ENCODE measurements around the gene RAPGEF5.

RAPGEF5 gene, protein sequence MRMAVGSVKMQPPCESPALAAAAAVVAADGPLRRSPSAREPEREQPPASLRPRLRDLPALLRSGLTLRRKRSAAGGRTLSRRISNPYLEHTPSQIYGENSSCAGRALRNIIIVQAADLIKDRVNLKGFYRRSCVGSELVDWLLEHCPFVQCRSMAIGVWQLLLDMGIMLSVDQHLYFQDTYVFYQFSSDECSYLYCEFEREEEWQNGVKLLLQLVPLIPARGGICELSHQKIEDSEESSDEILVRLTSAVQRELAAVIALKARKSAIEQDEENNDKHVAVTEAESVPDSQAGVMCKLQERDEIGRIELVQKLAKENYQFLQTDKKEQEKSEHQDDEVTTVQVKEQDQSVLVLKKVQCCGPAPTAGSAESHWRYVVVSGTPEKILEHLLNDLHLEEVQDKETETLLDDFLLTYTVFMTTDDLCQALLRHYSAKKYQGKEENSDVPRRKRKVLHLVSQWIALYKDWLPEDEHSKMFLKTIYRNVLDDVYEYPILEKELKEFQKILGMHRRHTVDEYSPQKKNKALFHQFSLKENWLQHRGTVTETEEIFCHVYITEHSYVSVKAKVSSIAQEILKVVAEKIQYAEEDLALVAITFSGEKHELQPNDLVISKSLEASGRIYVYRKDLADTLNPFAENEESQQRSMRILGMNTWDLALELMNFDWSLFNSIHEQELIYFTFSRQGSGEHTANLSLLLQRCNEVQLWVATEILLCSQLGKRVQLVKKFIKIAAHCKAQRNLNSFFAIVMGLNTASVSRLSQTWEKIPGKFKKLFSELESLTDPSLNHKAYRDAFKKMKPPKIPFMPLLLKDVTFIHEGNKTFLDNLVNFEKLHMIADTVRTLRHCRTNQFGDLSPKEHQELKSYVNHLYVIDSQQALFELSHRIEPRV
- total RNA-seq: 0.28 to 0.48 reads per million in 2 donors

DNA sequence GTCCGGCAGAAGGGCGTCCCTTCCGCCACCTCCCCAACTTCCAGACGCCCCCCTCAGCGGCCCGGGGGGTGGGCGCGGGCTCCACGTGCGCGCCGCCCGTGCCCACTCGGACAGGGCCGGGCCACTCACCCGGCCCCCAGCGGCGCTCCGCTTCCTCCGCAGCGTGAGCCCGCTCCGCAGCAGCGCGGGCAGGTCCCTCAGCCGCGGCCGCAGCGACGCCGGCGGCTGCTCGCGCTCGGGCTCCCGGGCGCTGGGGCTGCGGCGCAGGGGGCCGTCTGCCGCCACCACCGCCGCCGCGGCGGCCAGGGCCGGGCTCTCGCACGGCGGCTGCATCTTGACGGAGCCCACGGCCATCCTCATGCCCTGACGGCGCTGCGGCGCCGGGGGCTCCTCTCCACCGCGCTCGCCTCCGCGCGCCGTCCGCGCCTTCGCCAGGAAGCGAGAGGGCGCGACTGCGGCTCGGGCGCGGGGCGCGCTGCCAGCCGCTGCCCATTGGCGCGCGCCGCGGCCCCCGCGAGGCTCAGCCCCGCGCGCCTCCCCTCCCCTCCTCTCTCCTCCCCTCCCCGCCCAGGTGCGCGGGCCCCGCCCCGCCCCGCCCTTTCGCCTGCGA is at the start of gene RAPGEF5:
Gene RAPGEF5 (minus strand): TSS at position 454 of the 610 bp plus-strand sequence. CDS start 94 bp downstream, at position 360.
- no peak for DNase-seq

DNA sequence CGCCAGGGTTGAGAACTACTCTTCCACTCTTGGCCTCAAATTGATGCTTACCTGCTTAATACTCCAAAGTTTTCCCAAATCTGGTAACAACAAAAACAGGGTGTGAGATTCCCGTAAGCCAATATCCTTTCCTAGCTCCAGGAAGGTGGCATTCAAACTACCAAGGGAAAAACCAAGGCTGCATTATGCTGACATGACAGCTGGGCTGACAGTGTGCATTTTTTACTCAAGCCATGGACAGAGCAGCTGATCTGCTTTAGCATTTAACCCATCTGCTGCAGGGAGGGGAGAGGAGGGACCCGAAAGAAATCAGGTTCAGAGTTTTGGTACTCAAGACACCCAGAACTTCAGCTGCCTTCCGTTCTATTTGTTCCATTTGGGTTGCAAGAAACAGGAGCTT is 49.8 kb upstream of the RAPGEF5 start:
- DNase-seq: no peak

DNA sequence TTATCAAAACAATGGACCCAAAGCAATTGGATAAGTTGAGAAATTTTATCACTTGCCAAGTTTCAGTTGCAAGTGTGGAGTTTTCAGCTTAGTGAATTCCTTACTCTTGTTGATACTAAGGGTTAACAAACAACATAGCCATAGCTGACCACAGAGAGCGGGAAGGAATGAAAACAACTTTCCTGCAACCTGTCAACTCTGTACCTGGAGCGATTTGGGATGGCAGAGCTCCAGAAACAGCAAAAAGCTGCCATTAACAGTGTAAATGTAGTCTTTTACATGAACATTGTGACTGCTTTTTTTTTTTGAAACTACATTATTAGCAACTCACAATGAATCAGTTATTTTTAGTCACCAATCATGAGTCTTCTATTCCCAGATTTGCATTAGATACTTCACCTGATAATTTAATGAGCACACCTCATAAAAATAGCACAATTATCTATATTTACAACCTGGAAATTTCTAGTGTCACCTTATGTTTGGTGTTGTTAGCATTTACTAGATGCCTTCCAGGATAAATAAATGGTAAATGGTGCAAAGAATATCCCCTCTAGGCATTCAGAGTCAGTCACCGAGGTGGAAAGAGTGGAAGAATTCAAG is 47.6 kb upstream of the RAPGEF5 start:
- DNase-seq: no peak

DNA sequence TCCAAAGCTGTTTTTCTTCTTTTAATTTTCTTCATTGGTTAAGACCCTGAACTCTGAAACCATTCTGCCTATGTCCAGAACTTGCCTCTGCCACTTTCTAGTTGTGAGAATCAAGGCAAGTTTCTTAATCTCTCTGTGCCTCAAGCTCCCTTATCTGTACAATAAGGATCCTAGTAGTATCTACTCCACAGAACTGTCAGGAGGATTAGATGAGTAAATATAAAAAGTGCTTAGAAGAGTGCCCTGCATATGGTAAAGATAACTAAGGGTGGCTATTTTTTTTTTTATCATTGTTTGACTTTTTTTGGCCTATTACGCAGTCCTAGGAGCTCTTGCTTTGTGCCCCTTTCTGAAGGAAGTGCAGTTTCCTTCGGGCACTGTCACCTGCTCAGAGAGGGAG is 46.4 kb upstream of the RAPGEF5 start:
- no peak for DNase-seq

DNA sequence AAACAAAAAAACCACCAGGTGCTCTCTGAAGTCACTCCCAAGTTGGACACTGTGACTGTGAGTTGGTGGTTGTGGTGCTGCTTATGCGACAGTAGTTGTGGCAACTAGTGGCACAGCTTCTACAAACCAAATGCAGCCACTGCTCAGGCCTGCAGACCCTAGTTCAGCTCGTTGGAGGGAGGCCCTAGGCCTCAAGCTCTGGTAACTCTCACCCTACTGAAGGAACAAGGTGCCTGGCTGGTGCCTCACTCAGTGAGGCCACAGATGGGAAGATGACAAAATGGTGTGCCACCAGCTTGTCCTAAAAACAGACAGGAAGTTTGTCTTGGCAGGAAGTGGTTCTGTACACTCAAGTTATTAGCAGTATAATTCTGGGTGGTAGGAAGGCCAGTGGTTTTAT is 45.3 kb upstream of the RAPGEF5 start:
- DNase-seq: no peak

DNA sequence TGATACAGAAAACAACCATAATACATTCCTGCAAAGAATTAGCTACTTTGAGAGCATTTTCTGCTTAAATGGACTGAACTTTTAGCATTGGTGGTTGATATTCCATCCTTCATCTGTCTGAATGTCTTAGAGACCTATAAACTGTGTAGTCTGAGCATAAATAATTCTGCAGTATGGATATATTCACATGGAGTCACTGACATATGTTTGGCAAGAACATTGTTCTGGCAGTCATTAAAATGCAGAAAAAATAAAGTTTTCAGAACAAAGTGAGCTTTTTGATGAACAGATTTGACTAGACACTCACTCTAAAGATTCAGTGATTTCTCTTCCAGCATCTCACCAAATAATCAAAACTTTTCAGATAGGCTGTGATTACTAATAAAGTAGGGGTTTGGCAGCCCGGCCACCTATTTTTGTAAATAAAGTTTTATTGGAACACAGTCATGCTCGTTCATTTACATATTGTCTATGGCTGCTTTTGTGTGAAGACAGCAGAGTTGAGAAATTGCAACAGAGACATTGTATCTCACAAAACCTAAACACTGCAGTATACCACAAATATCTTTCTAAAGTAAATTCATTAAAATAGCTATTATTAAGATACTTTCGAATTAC is 44.1 kb upstream of the RAPGEF5 start:
- DNase-seq: no peak

DNA sequence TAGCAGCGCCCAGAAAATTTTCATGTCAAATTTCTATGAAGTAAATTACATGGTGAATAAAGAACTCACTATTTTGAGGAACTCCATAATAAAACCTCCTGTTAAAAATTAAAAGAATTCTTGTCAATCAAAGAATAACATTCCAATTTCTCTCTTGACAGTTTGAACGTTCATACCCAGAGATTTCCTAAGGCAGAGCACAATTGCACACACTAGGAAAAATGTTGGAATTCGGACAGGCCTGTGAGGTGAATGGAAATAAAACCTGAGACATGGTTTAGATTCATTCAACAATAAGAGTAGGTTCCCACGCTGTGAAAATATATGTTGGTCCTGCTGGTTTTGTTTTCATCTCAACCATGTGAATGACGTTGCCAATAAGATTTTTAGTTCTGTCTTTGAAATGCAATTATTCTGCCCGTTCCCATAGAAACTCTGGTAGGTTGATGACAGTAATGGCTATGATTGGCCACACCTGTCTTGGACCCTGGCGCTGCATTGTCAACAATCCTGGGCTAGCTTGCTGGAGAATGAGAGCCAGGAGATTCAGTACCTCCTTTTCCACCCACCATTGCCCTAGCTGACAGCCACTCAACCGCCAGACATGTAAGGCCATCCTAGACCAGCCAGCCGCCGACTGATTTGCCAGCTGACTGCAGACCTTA is 43.3 kb upstream of the RAPGEF5 start:
- DNase-seq: no peak

DNA sequence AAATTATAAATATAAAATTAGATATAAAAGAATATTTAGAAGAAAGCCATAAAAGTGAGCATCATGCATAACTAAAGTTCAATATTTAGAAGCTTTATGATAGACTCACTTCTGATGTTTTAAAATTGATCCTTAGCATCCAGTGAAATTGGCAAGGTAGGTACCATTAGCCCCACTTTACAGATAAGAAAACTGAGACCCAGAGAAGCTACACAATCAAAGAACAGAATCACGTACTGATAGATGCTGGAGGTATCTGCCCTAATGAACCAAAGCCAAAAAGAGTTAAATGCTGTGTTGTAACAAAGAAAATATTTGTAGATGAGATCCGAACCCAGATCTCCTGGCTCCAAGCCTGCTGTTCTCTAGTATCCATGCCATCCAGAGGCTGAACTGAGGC is 42.6 kb upstream of the RAPGEF5 start:
- DNase-seq: no peak

DNA sequence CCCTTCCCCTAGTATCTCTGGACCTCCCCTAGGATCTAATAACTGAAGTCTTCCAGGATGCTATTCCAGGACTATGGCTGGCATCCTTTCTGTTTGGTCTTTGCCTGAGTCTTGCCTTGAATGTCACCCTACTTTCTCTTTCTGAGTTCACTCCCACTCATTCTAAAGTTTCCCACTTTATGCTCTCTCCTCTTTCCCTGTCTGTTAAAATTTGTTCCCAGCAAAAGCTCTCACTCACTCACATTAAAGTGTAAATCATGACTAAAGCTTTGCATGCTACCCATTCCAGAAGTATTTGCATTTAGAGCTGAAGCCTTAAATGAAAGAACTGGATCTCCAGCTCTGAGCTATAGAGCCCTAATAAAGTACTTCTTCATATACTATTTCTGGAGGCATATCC is 42.1 kb upstream of the RAPGEF5 start:
- DNase-seq: no peak

DNA sequence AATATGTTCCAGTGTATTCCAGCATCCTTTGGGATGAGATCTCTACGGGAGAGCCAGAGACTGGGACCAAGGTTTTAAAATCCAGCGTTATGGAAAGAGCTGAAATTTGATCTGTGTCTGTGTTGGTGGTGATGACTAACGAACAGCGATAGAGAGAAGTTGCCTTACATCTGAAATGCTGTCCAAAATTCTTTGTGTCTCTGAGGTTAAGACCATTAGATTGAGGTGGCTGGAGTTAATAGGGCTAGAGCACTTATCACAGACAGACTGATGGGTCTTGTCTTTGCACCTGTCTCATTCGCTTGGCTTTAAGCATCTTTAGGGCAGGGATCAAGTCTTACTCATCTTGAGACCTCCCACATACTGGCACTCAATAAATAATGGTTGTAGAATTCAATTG is 41.0 kb upstream of the RAPGEF5 start:
- no peak for DNase-seq

DNA sequence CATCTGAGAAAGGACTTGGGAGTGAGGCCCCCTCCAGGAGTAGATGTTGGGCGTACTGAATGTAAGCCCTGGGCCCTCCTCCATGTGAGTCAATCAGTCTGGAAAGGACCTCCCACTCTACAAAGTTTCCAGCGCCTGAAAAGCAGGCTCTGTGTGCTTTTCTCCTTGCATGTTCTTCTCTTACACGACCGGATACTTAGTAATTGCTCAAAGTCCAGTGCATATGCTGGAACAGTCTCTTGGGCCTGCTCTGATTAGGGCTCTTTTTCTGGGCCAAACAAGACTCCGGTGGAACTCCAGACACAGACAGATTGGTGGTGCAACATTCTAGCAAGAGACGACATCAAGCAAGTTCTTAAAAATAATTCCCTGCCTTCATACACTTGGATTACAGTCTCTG is 38.3 kb upstream of the RAPGEF5 start:
- DNase-seq: no peak

DNA sequence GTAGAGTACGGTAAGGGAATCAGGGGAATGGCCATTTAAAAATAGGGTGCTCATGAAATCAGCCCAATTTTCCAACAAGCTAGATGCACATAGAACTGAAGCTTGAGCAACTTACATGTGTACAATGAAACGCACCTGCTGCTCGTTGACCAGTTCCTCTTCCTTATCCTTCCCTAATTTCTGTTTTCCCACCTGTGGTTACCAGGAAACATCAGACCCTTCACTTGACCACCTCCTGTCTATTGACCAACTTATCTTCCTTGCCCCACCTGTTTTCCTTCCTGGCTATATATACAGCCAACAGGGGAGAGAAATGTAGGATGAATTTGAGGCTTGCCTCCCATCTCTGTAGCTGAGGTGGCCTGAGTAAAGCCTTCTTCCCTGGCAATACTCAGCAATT is 37.8 kb upstream of the RAPGEF5 start:
- DNase-seq: no peak

DNA sequence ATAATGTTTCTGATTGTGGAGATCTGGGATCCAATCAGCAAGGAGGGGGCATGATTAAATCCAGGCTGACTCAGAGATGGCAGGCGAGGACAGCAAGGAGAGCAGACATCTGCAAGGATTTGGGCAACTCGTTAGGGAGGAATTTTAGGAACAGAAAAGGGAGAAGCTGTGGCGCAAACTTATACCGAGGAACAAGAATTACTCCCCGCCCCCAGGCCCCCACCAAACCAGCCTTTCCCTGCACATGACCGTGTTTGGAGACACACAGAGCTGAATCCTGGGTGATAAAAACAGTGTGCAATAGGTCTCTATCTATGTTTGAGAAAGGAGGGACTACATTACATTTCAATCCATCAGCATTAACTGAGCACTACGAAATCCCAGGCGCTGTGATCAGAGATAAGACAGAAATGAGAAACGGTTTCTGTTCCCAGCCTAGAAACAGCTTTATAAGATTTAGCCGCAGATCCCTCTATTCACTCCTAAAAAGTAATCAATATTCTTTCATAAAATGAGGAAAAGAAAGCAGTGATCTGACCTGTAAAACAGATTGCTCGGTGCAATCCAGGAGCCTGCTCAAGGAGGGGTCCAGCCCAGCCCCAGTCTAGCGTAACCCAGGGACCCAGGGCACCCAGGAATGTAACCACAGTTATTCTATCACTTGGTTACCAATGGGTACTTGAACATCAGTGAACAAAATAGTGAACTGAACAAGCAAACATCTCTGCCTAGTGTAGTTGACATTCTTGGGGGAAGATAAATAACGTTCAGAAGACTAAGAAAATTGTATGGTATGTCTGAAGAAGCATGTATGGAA is 37.2 kb upstream of the RAPGEF5 start:
- DNase-seq: no peak

DNA sequence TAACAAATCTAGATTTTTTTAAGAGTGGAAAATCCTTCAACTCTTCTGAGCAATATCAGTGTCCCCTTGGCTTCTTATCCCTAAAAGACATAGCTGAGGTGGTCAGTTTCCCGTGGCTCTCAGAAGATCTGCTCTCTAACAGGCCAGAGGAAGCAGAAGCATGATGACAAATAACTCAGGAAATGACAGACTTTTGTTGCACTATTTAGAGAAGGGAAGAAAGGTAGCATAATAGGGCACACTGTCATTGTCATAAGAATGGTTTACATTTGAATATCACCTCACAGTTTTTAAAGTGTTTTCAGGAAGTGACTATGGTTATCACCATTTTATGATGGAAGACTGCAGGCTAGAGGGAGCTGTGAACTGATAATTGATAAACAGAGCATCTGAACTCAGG is 33.6 kb upstream of the RAPGEF5 start:
- DNase-seq: no peak

DNA sequence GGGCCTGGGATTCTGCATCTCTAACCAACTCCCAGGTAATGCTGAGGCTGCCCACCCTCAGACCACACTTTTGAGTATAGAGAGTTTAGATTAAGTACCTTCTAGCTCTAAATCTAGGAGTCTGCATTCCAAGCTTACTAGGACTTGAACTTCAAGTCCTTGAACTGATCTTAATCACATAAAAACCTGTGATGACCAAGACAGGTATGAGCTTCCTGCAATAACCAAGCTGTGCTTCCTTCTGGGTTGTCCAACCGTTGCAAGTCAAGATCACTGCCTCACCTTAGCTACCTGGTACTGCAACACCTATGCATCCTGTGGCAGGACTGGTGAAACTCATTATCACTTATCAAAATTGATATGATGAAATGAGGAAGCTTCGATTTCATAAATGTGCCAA is 32.9 kb upstream of the RAPGEF5 start:
- no peak for DNase-seq

DNA sequence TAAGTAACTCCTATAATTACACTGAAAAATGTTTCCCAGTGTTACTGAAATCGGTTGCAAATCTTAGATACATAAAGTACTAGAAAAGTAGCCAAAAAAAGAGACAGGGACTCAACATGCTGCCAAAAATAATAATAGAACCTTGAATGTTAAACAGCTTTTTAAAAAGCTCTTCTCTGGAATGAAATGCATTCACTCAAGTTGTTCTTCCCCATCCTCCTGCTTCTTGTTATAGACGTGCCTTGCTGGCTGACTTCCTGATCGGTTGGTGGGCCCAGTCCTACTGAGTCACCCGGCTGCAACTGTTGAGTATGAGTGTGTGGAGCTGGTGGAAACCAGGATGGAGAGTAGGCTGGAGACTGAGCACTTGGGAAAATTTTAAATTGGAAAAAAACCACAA is 30.6 kb upstream of the RAPGEF5 start:
- no peak for DNase-seq

DNA sequence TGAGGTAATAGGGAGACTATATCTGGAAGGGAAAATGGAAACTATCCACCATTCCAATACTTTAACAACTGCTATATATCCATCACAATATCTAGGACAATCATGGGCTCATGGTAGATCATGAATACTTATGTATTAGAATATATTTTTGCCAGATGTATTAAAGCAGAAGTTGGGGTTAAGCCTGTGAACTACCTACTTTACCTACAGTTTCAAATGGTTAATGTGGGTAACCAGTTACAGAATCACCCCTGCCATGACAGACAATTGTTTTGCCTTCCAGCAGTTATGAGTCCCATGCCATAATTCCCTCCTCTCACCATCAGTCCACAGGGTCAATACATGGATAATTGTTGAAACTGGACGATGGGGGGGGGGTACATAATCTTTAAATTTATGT is 29.9 kb upstream of the RAPGEF5 start:
- DNase-seq: no peak

DNA sequence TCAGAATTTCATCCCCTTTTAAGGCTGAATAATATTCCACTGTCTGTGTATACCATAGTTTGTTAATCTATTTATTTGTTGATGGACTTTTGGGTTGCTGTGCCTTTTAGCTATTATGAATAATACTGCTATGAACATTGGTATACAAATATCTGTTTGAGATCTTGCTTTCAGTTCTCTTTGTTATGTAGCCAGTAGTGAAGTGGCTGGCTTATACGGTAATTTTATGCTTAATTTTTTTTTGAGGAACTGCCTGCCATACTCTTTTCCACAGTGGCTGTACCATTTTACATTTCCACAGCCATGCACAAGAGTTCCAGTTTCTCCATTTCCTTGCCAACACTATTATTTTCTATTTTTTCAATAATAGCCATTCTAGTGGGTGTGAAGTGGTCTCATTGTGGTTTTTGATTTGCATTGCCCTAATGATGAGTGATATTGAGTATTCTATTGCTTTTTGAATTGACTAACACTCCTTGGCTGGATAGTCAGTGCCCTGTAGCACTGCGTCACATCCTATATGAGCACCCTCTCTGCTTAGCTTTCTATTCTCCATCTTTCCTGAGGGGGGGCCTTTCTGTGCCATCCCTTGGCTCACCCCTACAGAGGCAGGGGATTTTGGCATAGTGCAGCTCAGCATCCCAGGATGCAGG is 29.4 kb upstream of the RAPGEF5 start:
- DNase-seq: no peak

DNA sequence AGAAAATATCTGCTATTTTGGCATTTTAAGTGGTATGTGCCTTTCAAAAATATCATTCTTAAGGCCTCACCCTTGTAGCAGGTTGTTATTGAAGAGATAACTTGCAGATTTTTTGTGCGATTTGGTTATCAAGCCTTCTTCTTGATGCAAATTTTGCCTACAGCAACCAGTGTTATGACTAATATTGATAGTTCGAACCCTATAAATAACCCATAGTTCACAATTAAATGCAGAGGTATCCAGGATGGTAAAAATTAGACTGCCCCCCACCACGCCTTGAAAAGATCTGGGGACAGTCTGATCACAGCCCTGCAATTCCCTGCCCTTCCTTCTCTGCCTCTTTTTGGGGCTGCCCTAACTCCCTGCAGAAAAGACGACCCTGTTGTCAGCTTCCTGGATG is 28.4 kb upstream of the RAPGEF5 start:
- DNase-seq: no peak

DNA sequence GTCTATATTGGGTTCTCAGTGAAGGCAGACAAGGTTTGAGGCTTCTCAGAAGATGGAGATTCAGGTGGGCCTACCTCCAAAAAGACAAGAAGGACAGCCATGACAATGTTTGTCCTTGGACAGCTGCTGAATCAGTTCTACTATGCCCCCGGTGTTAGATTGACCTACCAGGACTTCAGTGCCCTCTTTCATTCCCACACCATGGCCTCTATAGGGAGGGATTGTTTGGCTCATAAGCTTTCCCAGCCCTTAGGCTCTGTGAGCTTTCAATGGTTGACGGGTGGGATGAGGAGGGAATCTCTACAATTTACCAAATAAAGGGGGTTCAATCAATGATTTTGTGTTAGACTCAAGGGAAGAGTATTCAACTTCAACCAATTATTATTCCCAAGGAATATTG is 23.4 kb upstream of the RAPGEF5 start:
- DNase-seq: no peak

Data from T-helper 9 cell (primary cell).